ENCODE measurements around the gene BPTF.
A peak's percentile ranks its signal among the peaks of the same experiment; 100 is the strongest.
"Not testable (repeated sequence)": the region's sequence is repeated elsewhere in the genome, so short reads cannot be mapped to it uniquely, and the experiment has no call there.

Gene BPTF

GRCh38 chr17:68006797-68007196 is 181.5 kb downstream of the BPTF start:
- no peak for DNase-seq (ENCODE audit: low spot score)

GRCh38 chr17:68011199-68011665 is 185.9 kb downstream of the BPTF start:
- DNase-seq (ENCODE audit: low spot score), result peak; percentile 79

- no peak for DNase-seq (ENCODE audit: low spot score)
These were observed 188.1 kb downstream of the BPTF start for GRCh38 chr17:68013385-68013784.

DNA sequence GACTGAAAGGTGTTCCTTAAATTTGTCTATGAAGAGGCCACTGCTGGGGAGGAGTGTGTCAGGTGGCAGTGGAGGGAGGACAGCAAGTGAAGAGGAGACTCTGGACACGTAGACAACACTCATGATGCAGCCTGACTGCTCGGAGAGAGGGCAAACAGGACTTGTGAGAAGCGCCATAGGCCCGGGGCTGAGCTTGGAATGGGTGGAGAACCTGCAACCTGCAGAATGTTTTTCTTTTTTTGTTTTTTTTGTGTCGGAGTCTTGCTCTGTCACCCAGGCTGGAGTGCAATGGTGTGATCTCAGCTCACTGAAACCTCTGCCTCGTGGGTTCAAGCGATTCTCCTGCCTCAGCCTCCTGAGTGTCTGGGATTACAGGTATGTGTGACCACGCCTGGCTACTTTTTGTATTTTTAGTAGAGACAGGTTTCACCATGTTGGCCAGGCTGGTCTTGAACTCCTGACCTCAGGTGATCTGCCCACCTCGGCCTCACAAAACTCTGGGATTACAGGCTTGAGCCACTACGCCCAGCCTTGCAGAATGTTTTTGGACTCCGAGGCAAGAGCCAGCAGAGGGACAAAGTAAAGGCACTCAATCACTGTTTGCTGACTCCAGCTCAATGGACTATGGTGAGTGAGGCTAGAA is 189.9 kb downstream of the BPTF start:
- no peak for DNase-seq (ENCODE audit: low spot score)

DNA sequence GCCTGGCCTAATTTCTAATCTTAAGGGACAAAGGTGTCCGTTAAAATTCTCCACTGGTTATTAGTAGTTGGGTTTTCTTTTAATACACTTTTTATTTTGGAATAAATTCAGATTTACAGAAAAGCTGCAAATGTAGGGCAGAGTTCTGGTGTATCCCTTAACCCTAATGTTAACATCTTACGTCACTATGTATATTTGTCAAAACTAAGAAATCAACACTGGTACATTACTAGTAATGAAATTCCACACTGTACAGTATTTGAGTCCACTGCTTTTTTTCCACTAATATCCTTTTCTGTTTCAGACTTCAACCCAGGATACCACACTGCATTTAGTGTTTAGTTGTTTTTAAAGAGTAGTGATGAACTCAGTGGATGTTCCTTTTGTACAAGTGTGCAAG is 191.5 kb downstream of the BPTF start:
- DNase-seq (ENCODE audit: low spot score), result no peak

DNA sequence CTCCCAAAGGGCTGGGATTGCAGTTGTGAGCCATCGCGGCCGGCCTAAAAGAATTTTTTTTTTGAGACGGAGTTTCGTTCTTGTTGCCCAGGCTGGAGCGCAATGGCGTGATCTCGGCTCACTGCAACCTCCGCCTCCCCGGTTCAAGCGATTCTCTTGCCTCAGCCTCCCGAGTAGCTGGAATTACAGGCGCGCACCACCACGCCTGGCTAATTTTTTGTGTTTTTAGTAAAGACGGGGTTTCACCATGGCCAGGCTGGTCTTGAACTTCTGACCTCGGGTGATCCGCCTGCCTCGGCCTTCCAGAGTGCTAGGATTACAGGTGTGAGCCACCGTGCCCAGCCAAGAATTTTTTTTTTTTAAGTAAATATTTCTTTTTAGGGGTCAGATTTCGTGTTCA is 193.2 kb downstream of the BPTF start:
- not testable (repeated sequence) for DNase-seq (ENCODE audit: low spot score)

GRCh38 chr17:68019336-68019674 is 194.0 kb downstream of the BPTF start:
- DNase-seq (ENCODE audit: low spot score), result no peak

GRCh38 chr17:68019675-68020408 is 194.5 kb downstream of the BPTF start:
- peak; percentile 90 for DNase-seq (ENCODE audit: low spot score)

DNA sequence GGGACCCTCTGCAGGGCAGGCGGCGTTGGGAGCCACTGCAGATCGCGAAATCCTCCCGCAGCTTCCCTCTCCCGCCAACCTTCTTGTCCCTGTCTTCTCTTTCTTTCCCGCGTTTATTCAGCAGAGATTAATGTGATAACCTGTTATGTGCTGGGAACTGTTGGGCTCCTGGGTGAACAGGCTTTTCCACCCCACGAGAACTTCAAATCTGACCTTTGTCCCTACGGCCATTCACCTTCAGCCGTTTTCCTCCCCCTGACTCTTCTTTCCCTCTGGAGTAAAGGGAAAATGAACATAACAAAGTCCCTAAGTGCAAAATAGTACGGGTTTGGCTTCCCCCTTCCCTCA is 195.1 kb downstream of the BPTF start:
- no peak for DNase-seq (ENCODE audit: low spot score)

GRCh38 chr17:68020791-68021190 is 195.5 kb downstream of the BPTF start:
- not testable (repeated sequence) for DNase-seq (ENCODE audit: low spot score)

DNA sequence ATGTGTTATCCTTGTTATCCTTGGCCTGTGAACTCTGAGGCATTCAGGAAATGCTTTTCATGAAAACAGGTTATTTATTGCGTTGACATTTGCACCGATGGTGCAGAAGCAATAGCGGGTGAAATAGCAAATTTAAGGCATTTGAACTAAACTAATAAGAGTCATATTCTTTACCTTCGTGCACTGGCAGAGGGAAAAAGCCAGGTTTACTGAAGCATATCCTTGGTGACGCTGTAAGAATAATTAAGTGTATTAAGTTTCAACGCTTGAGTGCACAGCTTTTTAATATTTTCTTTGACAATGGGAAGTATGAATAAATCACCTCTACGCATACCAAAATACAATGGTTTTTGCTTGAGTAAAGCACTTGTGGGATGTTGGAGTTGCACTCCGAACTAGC is 196.7 kb downstream of the BPTF start:
- no peak for DNase-seq (ENCODE audit: low spot score)

DNA sequence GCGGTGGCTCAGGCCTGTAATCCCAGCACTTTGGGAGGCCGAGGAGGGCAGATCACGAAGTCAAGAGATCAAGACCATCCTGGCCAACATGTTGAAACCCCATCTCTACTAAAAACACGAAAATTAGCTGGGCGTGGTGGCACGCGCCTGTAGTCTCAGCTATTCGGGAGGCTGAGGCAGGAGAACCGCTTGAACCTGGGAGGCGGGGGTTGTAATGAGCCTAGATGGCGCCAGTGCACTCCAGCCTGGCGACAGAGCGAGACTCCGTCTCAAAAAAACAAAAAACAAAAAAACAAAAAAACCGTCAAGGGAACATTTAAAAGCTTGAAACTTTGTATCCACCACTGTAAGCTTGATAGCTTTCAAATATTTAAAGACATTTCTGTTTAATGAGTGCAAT is 197.2 kb downstream of the BPTF start:
- not testable (repeated sequence) for DNase-seq (ENCODE audit: low spot score)

- no peak for DNase-seq (ENCODE audit: low spot score)
These were observed 204.4 kb downstream of the BPTF start for GRCh38 chr17:68029512-68030215.

Data from hematopoietic multipotent progenitor cell treated with erythropoietin and hydrocortisone succinate and interleukin-3 and kit ligand, for 17 days (in vitro differentiated cells).